ENCODE data around the gene HNRNPK. TPM values are rescaled to one million over a fixed set of nuclear protein-coding genes. Genes with fewer than 3 reads are reported as not detected.

Gene HNRNPK
- total and polyA plus RNA-seq, 2 experiments from 2014 or later = 568 to 601 TPM

- Histone ChIP-seq H3K4me3 (no peak overlapping the region), H3K4me1 (ENCODE audit: low read depth) (peaks cover 18% of the 10 kb centered on the region), H3K27ac (no peak overlapping the region), H3K9me3 (ENCODE audit: low read depth) (no peaks in the 10 kb centered on the region), H3K27me3 (no peaks in the 10 kb centered on the region), H3K36me3 (no peaks in the 10 kb centered on the region)
- DNase-seq (ENCODE audit: low read depth in 1 of 2, low spot score in 1 of 2) = no peak
- TF ChIP-seq, protein P1, sequence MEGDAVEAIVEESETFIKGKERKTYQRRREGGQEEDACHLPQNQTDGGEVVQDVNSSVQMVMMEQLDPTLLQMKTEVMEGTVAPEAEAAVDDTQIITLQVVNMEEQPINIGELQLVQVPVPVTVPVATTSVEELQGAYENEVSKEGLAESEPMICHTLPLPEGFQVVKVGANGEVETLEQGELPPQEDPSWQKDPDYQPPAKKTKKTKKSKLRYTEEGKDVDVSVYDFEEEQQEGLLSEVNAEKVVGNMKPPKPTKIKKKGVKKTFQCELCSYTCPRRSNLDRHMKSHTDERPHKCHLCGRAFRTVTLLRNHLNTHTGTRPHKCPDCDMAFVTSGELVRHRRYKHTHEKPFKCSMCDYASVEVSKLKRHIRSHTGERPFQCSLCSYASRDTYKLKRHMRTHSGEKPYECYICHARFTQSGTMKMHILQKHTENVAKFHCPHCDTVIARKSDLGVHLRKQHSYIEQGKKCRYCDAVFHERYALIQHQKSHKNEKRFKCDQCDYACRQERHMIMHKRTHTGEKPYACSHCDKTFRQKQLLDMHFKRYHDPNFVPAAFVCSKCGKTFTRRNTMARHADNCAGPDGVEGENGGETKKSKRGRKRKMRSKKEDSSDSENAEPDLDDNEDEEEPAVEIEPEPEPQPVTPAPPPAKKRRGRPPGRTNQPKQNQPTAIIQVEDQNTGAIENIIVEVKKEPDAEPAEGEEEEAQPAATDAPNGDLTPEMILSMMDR (IDR thresholded peaks at IDR 0.05; ENCODE audit: low read depth, low read length) = no peak
Measured at GRCh38 chr9:83992901-83993300, 12.9 kb upstream of the HNRNPK start.

GRCh38 chr9:83992407-83992806, 12.4 kb upstream of the HNRNPK start:
- no peak for DNase-seq (ENCODE audit: low read depth in 1 of 2, low spot score in 1 of 2)
- no peak overlapping the region for H3K27ac ChIP-seq
- no peaks in the 10 kb centered on the region for H3K36me3 ChIP-seq
- H3K27me3 ChIP-seq = no peaks in the 10 kb centered on the region
- no peaks in the 10 kb centered on the region for H3K9me3 ChIP-seq (ENCODE audit: low read depth)
- H3K4me1 ChIP-seq (ENCODE audit: low read depth) = peaks cover 18% of the 10 kb centered on the region
- TF ChIP-seq, protein P1 (IDR thresholded peaks at IDR 0.05; ENCODE audit: low read depth, low read length) = no peak
- H3K4me3 ChIP-seq = no peak overlapping the region

- Histone ChIP-seq H3K9me3 (ENCODE audit: low read depth) (no peaks in the 10 kb centered on the region), H3K4me1 (ENCODE audit: low read depth) (peaks cover 14% of the 10 kb centered on the region), H3K4me3 (no peak overlapping the region), H3K27ac (no peak overlapping the region), H3K27me3 (no peaks in the 10 kb centered on the region), H3K36me3 (no peaks in the 10 kb centered on the region)
- DNase-seq (ENCODE audit: low read depth in 1 of 2, low spot score in 1 of 2) = no peak
- TF ChIP-seq, protein P1 (IDR thresholded peaks at IDR 0.05; ENCODE audit: low read depth, low read length) = no peak
Measured at GRCh38 chr9:83991355-83991754, 11.3 kb upstream of the HNRNPK start.

DNA sequence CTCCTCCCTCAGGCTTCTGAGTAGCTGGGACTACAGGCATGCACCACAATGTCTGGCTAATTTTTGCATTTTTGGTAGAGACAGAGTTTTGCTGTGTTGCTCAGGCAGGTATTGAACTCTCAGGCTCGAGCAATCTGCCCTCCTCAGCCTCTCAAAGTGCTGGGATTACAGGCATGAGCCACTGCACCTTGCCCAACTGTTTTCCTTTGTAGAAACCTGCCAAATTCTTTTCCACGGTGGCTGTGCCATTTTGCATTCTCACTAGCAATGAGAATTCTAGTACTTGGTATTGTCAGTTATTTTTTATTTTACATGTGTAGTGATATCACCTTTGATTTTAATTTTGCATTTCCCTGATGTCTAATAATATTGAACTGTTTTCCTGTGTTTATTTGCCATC, 8.4 kb upstream of the HNRNPK start:
- TF ChIP-seq, protein P1 (IDR thresholded peaks at IDR 0.05; ENCODE audit: low read depth, low read length) = no peak
- H3K4me1 ChIP-seq (ENCODE audit: low read depth) = peaks cover 3% of the 10 kb centered on the region
- H3K27ac ChIP-seq = no peak overlapping the region
- no peaks in the 10 kb centered on the region for H3K36me3 ChIP-seq
- no peak for DNase-seq (ENCODE audit: low read depth in 1 of 2, low spot score in 1 of 2)
- no peaks in the 10 kb centered on the region for H3K9me3 ChIP-seq (ENCODE audit: low read depth)
- H3K4me3 ChIP-seq = no peak overlapping the region
- no peaks in the 10 kb centered on the region for H3K27me3 ChIP-seq

DNA sequence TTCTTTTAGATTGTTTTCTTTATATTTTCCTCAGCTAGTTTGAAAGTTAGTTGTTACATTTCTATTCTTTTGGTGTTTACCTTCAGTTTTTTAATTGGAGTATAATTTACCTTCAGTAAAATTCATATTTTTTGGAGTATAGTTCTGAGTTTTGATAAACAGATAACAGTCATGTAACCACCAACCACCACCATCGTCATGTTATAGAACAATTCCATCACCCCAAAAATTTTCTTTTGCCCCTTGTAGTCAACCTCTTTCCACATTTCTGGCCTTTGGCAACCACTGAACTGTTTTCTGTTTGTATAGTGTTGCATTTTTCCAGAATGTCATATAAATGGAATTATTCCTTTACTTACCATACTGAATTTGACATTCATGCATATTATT, 7.4 kb upstream of the HNRNPK start:
- TF ChIP-seq, protein P1 (IDR thresholded peaks at IDR 0.05; ENCODE audit: low read depth, low read length) = no peak
- Histone ChIP-seq H3K4me1 (ENCODE audit: low read depth) (peaks cover 2% of the 10 kb centered on the region), H3K9me3 (ENCODE audit: low read depth) (no peaks in the 10 kb centered on the region), H3K27ac (no peak overlapping the region), H3K27me3 (no peaks in the 10 kb centered on the region), H3K36me3 (no peaks in the 10 kb centered on the region), H3K4me3 (no peak overlapping the region)
- no peak for DNase-seq (ENCODE audit: low read depth in 1 of 2, low spot score in 1 of 2)

Measured in cardiac muscle cell (in vitro differentiated cells and primary cell).